Activated naive CD4-positive, alpha-beta T cell treated with anti-CD3 and anti-CD28 coated beads, Interleukin-2, amount 10 ng/mL, durations not matched to agents 7 days and 5 days (primary cell): ENCODE measurements around the gene MSI2.

Experiments used
- CTCF ChIA-PET: fragments of 350-600 bp; sonication (Branson Sonifier 250); formaldehyde crosslinking; loops from one replicate; lab custom pipeline; 2021; ENCODE audit warnings: antibody characterized with exemption; lab: Charles Lee
- DNase-seq: peaks from one replicate; pipeline ENCODE4 v3.0.0-alpha.2; 2020
- H3K27ac Mint-ChIP-seq: one replicate; pipeline ENCODE4 v1.8.0; 2021; ENCODE audit warnings: mild to moderate bottlenecking, moderate library complexity, mixed read lengths
- H3K27me3 Mint-ChIP-seq: one replicate; pipeline ENCODE4 v1.8.0; 2021; ENCODE audit warnings: mild to moderate bottlenecking, mixed read lengths
- H3K36me3 Mint-ChIP-seq: one replicate; pipeline ENCODE4 v1.8.0; 2021; ENCODE audit warnings: mixed read lengths
- H3K4me1 Mint-ChIP-seq: one replicate; pipeline ENCODE4 v1.8.0; 2021; ENCODE audit warnings: mixed read lengths
- H3K4me3 Mint-ChIP-seq: one replicate; pipeline ENCODE4 v1.8.0; 2021; ENCODE audit warnings: mild to moderate bottlenecking, moderate library complexity, mixed read lengths
- H3K9me3 Mint-ChIP-seq: one replicate; pipeline ENCODE4 v1.8.0; 2021; ENCODE audit warnings: mixed read lengths

Gene MSI2

DNA sequence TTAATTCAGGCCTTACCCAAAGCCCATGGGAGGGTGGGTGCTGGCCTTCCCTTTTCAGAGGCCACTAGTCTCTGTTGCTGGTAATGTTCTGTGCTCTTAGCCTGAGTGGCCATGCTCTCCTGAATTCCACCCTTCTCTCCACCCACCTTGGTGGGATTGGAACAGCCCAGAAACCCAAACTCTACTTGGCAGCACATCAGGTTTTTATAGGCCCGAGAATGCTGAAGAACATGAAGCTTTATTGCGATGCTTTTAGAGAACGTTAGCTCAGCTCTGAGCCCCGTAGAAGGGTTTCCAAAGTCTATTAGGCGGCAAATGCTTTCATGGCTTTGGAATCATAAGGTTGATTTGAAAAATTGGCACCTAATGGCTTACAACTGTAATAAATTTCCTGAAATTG, 209.3 kb downstream of the MSI2 start:
- Mint-ChIP-seq H3K9me3 (no peaks in the 10 kb centered on the region), H3K4me1 (peaks cover 27% of the 10 kb centered on the region), H3K4me3 (no peak overlapping the region), H3K27ac (no peak overlapping the region), H3K27me3 (no peaks in the 10 kb centered on the region), H3K36me3 (peaks cover 1% of the 10 kb centered on the region)
- DNase-seq, result no peak
- CTCF ChIA-PET, result no interaction called here

DNA sequence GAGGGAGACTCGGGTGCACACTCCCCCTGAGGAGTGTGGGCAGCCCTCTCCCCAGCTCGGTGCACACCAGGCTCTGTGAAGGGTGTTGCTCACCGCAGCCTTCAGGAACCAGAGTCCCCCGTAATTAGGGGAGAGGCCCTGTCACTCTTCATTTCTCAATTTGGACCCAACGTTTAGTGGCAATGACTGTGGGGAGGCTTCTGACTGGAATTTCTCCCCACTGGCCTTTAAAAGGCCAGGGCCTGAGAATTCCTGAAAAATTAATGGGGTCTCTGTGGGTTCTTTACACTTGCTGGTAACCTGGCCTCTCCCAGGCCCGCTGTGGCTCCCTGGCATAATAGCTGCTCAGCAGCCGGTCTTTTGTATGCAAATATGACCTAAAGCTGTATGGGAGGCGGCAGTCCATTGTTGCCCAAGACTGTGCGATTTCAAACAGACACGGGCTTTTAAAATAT, 209.7 kb downstream of the MSI2 start:
- no peak overlapping the region for H3K27ac Mint-ChIP-seq
- no peak overlapping the region for H3K4me3 Mint-ChIP-seq
- no peak for DNase-seq
- no peaks in the 10 kb centered on the region for H3K27me3 Mint-ChIP-seq
- CTCF ChIA-PET, result no interaction called here
- H3K36me3 Mint-ChIP-seq, result peaks cover 1% of the 10 kb centered on the region
- peaks cover 23% of the 10 kb centered on the region for H3K4me1 Mint-ChIP-seq
- no peaks in the 10 kb centered on the region for H3K9me3 Mint-ChIP-seq

DNA sequence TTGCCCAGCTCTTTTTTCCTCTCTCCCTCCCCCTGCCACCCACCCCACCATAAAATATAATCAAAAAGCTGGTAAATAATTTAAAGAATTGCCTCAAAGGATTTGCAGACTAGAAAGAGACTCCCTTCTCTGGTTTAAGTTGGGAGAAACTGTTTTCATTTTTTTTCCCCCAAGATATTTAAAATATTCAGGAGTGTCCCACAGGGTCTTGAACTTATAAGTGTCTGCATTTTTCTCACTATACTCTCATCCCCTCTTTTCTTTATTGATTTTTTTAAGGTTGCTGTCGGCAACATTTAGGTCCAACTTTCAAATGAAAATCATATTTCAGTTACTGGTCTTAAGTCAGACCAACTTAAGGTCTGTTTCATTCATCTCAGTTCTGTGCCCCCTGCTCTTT, 210.2 kb downstream of the MSI2 start:
- Mint-ChIP-seq H3K4me3 (no peak overlapping the region), H3K27ac (no peak overlapping the region), H3K36me3 (peaks cover 1% of the 10 kb centered on the region), H3K27me3 (no peaks in the 10 kb centered on the region), H3K9me3 (no peaks in the 10 kb centered on the region), H3K4me1 (peaks cover 21% of the 10 kb centered on the region)
- DNase-seq, result no peak
- CTCF ChIA-PET, result no interaction called here

DNA sequence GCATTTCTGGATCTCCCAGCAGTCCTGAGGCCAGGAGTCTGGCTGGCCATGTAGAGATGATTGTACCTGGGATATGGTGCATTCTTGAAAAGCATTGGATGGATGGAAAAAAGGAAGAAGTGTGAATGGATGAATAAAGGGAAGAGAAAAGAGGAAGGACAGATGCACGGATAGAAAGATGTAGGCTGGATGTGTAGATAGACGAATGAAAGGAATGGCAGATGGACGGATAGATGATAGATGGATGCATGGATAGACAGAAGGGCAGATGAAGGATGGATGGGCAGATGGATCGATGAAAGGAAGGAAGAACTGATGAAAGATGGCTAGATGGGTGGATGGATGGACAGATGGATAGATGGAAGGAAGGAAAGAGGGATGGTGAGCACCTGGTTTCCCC, 210.9 kb downstream of the MSI2 start:
- DNase-seq, result no peak
- CTCF ChIA-PET, result no interaction called here
- Mint-ChIP-seq H3K27me3 (no peaks in the 10 kb centered on the region), H3K9me3 (no peaks in the 10 kb centered on the region), H3K36me3 (no peaks in the 10 kb centered on the region), H3K4me1 (peaks cover 14% of the 10 kb centered on the region), H3K4me3 (no peak overlapping the region), H3K27ac (no peak overlapping the region)

DNA sequence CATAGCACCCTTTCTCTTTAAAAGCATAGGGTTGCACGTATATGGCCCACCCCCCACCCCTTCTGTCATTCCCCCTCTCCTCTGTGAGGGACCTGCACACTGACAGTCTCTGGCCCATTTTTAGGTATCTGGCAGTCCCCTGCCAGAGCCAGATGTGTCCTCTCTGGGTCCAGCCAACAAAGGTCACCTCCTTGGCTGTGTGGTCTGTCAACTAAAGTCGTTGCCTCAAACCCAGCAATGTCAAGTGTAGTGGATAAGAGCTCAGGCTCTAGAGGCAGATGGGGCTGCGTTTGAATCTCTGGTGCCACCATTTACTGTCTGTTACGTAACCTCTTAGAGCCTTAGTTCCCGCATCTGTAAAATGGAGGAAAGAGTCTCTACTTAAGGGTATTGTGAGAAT, 211.5 kb downstream of the MSI2 start:
- Mint-ChIP-seq H3K27ac (no peak overlapping the region), H3K36me3 (no peaks in the 10 kb centered on the region), H3K9me3 (no peaks in the 10 kb centered on the region), H3K4me3 (no peak overlapping the region), H3K4me1 (peaks cover 9% of the 10 kb centered on the region), H3K27me3 (no peaks in the 10 kb centered on the region)
- no peak for DNase-seq
- CTCF ChIA-PET, result no interaction called here

DNA sequence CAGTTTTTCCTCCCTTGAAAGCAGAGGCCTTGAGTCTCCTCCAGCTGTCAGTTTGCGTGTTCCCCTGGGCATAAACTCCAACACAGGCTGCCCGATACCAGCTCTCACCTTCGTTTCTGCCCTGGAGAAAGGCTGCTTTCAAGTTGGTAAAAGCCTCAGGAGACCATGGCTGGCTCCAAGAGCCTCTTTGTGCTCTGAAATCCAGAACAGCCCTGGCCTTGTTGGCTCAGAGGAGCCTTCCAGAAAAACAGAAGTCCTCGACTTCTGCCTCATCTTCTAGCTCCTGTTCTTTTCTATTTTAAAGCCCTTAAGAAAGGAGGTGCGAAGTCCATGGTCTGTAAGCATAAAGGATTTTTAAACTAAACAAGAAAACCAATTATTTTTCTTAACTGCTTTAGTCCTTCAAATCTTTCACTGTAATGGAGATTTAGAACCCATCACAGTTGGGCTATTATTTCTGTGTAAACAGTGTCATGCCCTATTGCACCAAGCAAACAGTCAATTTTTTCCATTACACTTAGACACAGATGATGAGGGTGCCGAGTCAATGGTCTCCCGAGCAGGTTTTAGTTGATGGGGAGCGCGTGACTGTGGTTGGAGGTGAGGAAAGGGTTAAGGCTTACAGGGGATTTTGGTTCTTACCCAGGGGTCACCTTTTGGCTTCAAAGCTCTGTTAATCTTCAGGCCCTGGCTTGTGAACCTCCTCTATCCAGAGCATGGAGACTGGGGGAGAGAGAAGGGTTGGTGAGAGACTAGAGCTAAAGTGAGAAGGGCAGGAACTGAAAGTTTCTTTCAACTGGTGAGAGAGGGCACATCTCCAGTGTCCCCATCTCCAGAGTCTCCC, 212.8 kb downstream of the MSI2 start:
- no peak for DNase-seq
- Mint-ChIP-seq H3K27me3 (no peaks in the 10 kb centered on the region), H3K36me3 (no peaks in the 10 kb centered on the region), H3K9me3 (no peaks in the 10 kb centered on the region), H3K4me1 (no peaks in the 10 kb centered on the region), H3K27ac (no peak overlapping the region), H3K4me3 (no peak overlapping the region)
- CTCF ChIA-PET, result interaction anchor here (1.0 kb wide), 1 partner anchor 12 kb away, joined by 4 read pairs; no protein-coding TSS in a partner anchor

DNA sequence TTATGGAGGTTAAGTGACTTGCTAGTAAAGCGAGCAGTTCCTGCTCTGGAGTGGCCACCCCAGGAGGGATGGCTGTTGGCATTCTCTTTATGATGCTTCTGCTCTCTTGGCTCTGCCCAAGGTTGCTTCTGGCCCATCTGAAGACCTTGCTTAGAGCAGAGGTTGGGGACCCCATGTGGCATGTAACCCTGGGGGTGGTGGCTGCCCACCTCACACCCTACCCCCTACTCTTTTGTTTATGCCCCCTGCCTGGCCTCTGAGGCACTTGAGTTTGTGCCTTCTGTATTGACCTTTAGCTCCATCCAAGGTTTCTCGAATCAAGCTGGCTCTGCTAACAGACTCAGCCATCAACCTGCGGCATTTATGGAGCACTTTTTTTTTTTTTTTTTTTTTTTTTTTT, 214.6 kb downstream of the MSI2 start:
- H3K4me1 Mint-ChIP-seq, result no peaks in the 10 kb centered on the region
- H3K27ac Mint-ChIP-seq, result no peak overlapping the region
- H3K4me3 Mint-ChIP-seq, result no peak overlapping the region
- CTCF ChIA-PET, result no interaction called here
- H3K9me3 Mint-ChIP-seq, result no peaks in the 10 kb centered on the region
- H3K36me3 Mint-ChIP-seq, result peaks cover 6% of the 10 kb centered on the region
- no peaks in the 10 kb centered on the region for H3K27me3 Mint-ChIP-seq
- no peak for DNase-seq

DNA sequence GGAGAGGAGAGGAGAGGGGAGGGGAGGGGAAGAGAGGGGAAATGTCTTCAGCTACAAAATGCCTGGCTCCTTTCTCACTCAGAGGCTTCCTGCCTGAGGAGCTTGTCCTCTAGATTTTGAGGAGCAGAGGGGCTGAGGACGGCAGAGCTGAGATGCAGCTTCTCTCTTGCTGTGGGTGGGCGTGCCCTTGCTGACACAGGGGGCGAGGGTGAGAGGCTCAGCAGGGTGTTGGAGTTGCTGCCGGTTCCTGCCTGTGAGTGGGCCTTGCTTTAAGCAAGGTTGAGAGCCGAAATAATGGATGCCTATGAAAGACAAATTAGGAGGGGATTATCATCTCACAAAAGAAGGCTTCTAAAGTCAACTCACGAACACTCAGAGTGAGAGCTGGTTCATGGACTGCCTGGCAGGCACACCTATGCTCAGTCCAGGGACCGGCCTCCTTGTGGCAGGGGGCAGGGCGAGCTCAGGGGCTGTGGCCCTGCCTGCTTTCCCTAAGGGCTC, 215.6 kb downstream of the MSI2 start:
- H3K27ac Mint-ChIP-seq, result no peak overlapping the region
- no peaks in the 10 kb centered on the region for H3K27me3 Mint-ChIP-seq
- H3K4me3 Mint-ChIP-seq, result no peak overlapping the region
- H3K9me3 Mint-ChIP-seq, result no peaks in the 10 kb centered on the region
- CTCF ChIA-PET, result no interaction called here
- no peak for DNase-seq
- H3K36me3 Mint-ChIP-seq, result peaks cover 6% of the 10 kb centered on the region
- no peaks in the 10 kb centered on the region for H3K4me1 Mint-ChIP-seq

DNA sequence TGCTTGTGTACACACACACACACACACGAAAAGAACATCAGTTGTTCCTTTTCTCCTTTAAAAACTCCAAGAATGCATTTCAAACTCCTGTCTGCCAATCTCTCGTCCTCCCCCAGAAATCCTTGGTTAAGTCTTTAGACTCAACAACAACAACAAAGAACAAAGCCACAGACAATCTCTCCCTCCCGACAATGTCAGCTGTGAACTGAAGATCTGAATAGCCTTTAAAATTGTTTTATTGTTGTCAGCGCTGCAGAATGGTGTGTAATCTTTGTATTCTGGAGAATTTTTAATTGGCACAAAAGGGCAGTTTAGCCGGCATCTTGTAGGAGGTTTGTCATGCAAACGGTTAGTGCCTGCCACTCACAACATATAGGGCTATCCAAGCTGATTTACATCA, 219.5 kb downstream of the MSI2 start:
- Mint-ChIP-seq H3K36me3 (peaks cover 11% of the 10 kb centered on the region), H3K4me1 (peaks cover 7% of the 10 kb centered on the region), H3K9me3 (no peaks in the 10 kb centered on the region), H3K27me3 (no peaks in the 10 kb centered on the region), H3K4me3 (no peak overlapping the region), H3K27ac (no peak overlapping the region)
- DNase-seq, result no peak
- CTCF ChIA-PET, result interaction anchor here (0.5 kb wide), 1 partner anchor 62 kb away, joined by 3 read pairs; no protein-coding TSS in a partner anchor

DNA sequence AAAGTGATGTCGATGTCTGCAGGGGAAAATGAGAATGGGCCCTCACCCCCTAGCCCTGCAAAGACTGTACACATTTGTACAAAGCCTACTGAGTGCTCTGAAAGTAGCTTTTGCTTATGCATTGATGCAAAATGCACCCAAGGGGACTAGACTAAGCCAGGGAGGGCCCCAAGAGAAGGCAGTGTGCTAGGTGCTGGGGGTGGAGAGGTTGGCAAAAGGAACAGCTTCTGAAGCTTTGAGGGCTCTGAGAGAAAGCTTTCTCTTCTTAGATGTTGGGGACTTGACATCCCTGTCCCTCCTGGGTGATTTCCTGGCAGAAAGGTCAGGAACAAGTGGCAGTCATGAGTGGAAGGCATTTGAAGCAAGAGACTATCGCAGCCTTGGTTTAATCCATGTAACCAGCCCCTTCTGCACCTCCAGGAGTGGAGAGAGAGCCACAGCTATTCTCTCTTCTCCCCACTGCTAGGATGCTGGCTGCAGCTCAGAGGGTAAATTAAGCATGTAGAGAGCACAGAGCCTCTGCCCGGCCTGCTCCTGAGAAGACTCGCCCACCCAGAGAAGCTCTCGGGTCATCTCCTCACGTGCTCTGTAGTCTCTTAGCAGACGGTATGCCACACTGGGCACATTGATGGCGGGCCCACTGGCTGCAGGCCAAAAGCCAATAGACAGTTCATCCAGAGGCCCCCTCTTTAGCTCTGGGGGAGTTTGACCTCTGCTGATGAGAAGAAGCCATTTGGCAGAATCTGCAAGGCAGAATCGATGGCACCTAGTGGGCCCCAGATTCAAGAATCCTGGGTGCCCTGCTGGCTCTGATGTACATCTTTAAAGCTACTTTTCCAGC, 221.4 kb downstream of the MSI2 start:
- H3K27ac Mint-ChIP-seq, result no peak overlapping the region
- peaks cover 14% of the 10 kb centered on the region for H3K4me1 Mint-ChIP-seq
- H3K9me3 Mint-ChIP-seq, result no peaks in the 10 kb centered on the region
- H3K27me3 Mint-ChIP-seq, result no peaks in the 10 kb centered on the region
- no peak overlapping the region for H3K4me3 Mint-ChIP-seq
- CTCF ChIA-PET, result interaction anchor here (1.4 kb wide), 1 partner anchor 235 kb away, joined by 7 read pairs; no protein-coding TSS in a partner anchor
- peaks cover 11% of the 10 kb centered on the region for H3K36me3 Mint-ChIP-seq
- DNase-seq, result no peak

DNA sequence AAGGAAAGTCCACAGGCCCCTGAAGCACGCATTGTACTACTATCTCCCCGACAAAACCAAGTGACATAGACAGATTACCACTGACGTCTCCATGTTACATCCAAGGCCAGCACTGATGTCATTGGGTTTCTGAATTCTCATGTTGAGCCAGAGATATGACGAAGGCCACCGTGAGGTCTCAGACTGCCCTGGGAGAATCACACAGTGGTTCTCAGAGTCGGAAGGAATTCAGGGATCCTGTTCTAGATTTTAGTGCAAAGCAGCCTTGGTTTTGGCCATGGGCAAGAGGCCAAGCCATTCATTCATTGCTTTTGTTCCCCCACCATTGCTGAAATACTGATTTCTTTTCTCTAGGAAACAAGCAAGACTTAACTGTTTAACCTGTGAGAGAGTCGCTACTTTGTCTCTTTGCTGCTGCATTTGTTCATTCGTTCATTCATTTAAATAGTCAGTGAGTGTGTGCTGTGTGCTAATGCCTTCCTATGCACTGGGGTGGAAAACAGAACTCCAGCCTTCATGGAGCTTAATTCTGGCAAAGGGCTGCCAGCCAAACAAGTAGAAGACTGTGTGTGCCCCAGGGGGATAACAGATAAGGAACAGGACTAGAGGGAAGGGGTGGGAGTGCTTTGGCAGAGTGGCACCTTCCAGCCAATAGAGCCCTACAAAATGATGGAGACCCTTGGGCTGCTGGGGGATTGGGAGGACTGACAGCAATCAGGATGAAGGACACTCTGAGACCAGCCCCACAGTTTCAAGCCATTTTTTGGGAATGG, 222.3 kb downstream of the MSI2 start:
- Mint-ChIP-seq H3K4me1 (peaks cover 14% of the 10 kb centered on the region), H3K36me3 (peaks cover 11% of the 10 kb centered on the region), H3K4me3 (no peak overlapping the region), H3K27ac (no peak overlapping the region), H3K27me3 (no peaks in the 10 kb centered on the region), H3K9me3 (no peaks in the 10 kb centered on the region)
- CTCF ChIA-PET, result no interaction called here
- DNase-seq, result no peak

DNA sequence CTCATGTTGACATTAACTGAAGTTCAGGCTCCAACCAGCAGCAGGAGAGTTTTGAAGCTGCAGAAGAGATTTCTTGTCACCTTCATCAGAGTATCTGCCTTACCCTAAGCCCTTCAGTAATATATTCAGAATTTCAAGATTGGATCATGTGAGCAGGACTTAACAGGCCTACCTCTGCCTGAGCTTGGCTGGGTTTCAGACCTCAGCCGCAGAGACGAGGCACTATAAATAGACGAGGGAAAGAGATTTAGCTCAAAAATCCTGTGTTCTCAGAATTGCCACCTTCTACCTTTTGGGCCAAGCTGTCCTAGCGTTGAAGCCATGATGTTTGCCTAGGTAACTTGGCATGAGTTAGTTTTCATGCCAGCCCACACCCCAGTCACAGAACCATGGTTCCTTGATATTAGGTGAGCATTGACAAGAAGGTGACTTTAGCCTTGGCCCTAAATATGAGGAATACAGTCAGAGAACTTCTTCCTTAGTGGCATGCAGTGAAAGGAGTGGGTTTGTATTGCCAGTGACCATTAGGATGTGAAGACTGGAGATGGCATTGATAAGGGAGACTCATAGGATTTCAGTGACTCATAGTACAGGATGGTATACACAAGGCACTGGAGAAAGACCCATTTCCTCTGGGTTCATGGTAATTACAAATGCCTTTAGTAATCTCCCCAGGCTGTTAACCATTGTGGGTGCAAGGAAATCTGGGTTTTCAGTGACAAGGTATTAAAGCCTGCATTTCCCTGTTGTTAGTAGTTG, 224.3 kb downstream of the MSI2 start:
- Mint-ChIP-seq H3K27me3 (no peaks in the 10 kb centered on the region), H3K36me3 (peaks cover 7% of the 10 kb centered on the region), H3K4me1 (peaks cover 26% of the 10 kb centered on the region), H3K27ac (no peak overlapping the region), H3K9me3 (no peaks in the 10 kb centered on the region), H3K4me3 (no peak overlapping the region)
- no peak for DNase-seq
- CTCF ChIA-PET, result interaction anchor here (1.3 to 2.9 kb wide), 2 partner anchors 26 to 237 kb away, joined by 3 to 8 read pairs; no protein-coding TSS in a partner anchor

DNA sequence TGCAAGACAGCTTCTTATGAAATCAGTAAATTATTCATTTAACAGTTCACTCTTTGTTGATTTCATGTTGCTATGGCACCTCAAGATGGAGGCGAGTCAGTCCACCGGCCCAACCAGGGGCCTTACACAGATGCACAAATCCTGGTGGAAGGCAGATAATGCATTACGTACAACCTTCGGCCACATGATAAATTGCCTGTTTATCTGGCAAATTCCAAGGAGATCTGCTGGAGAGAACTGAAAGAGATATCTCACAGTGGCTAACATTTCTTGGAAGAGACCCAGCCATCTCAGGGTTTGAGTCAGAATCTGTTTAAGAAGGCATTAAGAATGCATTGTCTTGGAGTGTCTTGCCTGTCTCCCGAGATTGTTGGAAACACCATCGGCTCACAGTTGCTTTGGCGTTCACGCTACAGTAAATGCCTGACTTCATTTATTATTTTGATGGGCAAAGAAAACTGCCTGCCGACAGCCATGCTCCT, 225.6 kb downstream of the MSI2 start:
- Mint-ChIP-seq H3K27me3 (no peaks in the 10 kb centered on the region), H3K36me3 (peaks cover 4% of the 10 kb centered on the region), H3K9me3 (no peaks in the 10 kb centered on the region), H3K27ac (no peak overlapping the region), H3K4me3 (no peak overlapping the region), H3K4me1 (peaks cover 35% of the 10 kb centered on the region)
- CTCF ChIA-PET, result interaction anchor here (2.9 kb wide), 1 partner anchor 238 kb away, joined by 8 read pairs; no protein-coding TSS in a partner anchor
- no peak for DNase-seq
